ENCODE results near the gene PACRG.

- TF ChIP-seq, protein P1, sequence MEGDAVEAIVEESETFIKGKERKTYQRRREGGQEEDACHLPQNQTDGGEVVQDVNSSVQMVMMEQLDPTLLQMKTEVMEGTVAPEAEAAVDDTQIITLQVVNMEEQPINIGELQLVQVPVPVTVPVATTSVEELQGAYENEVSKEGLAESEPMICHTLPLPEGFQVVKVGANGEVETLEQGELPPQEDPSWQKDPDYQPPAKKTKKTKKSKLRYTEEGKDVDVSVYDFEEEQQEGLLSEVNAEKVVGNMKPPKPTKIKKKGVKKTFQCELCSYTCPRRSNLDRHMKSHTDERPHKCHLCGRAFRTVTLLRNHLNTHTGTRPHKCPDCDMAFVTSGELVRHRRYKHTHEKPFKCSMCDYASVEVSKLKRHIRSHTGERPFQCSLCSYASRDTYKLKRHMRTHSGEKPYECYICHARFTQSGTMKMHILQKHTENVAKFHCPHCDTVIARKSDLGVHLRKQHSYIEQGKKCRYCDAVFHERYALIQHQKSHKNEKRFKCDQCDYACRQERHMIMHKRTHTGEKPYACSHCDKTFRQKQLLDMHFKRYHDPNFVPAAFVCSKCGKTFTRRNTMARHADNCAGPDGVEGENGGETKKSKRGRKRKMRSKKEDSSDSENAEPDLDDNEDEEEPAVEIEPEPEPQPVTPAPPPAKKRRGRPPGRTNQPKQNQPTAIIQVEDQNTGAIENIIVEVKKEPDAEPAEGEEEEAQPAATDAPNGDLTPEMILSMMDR (IDR thresholded peaks at IDR 0.05), result no peak
- TF ChIP-seq EP300 (IDR thresholded peaks at IDR 0.05), result no peak
These were observed 295.9 kb downstream of the PACRG start for GRCh38 chr6:163023700-163024099.
